ENCODE measurements around the gene ELOVL1. TPM values are rescaled to one million over a fixed set of nuclear protein-coding genes. Genes with fewer than 3 reads are reported as not detected.

Gene ELOVL1
- total RNA-seq, 1 donor: 51.0 TPM

GRCh38 chr1:43315963-43316737 lies 51.7 kb downstream of the ELOVL1 start:
- H3K4me3 ChIP-seq (ENCODE audit: low read depth, low read length): no peak overlapping the region
- DNase-seq (ENCODE audit: low read depth): no peak
- TF ChIP-seq, protein P1, sequence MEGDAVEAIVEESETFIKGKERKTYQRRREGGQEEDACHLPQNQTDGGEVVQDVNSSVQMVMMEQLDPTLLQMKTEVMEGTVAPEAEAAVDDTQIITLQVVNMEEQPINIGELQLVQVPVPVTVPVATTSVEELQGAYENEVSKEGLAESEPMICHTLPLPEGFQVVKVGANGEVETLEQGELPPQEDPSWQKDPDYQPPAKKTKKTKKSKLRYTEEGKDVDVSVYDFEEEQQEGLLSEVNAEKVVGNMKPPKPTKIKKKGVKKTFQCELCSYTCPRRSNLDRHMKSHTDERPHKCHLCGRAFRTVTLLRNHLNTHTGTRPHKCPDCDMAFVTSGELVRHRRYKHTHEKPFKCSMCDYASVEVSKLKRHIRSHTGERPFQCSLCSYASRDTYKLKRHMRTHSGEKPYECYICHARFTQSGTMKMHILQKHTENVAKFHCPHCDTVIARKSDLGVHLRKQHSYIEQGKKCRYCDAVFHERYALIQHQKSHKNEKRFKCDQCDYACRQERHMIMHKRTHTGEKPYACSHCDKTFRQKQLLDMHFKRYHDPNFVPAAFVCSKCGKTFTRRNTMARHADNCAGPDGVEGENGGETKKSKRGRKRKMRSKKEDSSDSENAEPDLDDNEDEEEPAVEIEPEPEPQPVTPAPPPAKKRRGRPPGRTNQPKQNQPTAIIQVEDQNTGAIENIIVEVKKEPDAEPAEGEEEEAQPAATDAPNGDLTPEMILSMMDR (IDR thresholded peaks at IDR 0.05; ENCODE audit: insufficient read depth, low read depth, low read length): no peak

GRCh38 chr1:43315481-43315880 lies 52.3 kb downstream of the ELOVL1 start:
- TF ChIP-seq, protein P1 (IDR thresholded peaks at IDR 0.05; ENCODE audit: insufficient read depth, low read depth, low read length): no peak
- no peak overlapping the region for H3K4me3 ChIP-seq (ENCODE audit: low read depth, low read length)
- DNase-seq (ENCODE audit: low read depth): no peak

GRCh38 chr1:43314233-43314632 lies 53.6 kb downstream of the ELOVL1 start:
- DNase-seq (ENCODE audit: low read depth): no peak
- TF ChIP-seq, protein P1 (IDR thresholded peaks at IDR 0.05; ENCODE audit: insufficient read depth, low read depth, low read length): no peak

DNA sequence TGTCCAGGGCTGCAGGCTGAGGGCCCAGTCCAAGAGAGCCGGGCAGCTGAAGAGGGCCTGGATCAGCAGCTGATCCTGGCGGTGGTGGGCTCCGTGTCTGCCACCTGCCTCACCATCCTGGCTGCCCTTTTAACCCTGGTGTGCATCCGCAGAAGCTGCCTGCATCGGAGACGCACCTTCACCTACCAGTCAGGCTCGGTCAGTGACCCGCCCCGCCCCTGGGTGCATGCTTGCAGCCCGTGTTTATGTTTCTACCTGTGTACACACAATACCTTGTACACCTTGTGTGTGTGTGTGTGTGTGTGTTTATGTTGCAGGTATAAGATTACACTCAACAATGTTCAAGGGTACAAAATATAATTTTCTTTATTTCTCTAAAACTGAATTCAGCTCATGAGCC lies 54.0 kb downstream of the ELOVL1 start:
- no peak for DNase-seq (ENCODE audit: low read depth)
- TF ChIP-seq, protein P1 (IDR thresholded peaks at IDR 0.05; ENCODE audit: insufficient read depth, low read depth, low read length): no peak
- no peak overlapping the region for H3K4me3 ChIP-seq (ENCODE audit: low read depth, low read length)

More at GRCh38 chr1:43314233-43314632, 53.6 kb downstream of the ELOVL1 start:
- no peak overlapping the region for H3K4me3 ChIP-seq (ENCODE audit: low read depth, low read length)

Other genes with a start within 250 kb of the ELOVL1 start
- gene EBNA1BP2, start 195.7 kb downstream of the ELOVL1 start, total RNA-seq: 87.9 and 91.5 TPM in 2 replicates
- gene CFAP57, start 195.7 kb downstream of the ELOVL1 start, total RNA-seq: under 0.01 TPM in 2 replicates
- under 0.01 TPM in 1 of 2 replicates, not detected in the other for gene TMEM125, start 98.0 kb downstream of the ELOVL1 start, total RNA-seq
- gene C1orf210, start 82.4 kb downstream of the ELOVL1 start, total RNA-seq: not detected in 2 replicates
- under 0.01 TPM in 2 replicates for gene TIE1, start 67.0 kb downstream of the ELOVL1 start, total RNA-seq
- gene MPL, start 30.2 kb downstream of the ELOVL1 start, total RNA-seq: not detected in 2 replicates
- 34.8 and 51.8 TPM in 2 replicates for gene CDC20, start 9.0 kb downstream of the ELOVL1 start, total RNA-seq
- gene MED8, start 21.8 kb upstream of the ELOVL1 start, total RNA-seq: 69.3 and 79.5 TPM in 2 replicates
- gene SZT2, start 21.9 kb upstream of the ELOVL1 start, total RNA-seq: 35.4 and 38.7 TPM in 2 replicates
- 43.6 and 131 TPM in 2 replicates for gene HYI, start 85.9 kb upstream of the ELOVL1 start, total RNA-seq
- gene PTPRF, start 162.9 kb upstream of the ELOVL1 start, total RNA-seq: 42.7 and 53.8 TPM in 2 replicates